ENCODE measurements around the gene SLC18A2. TPM values are rescaled to one million over a fixed set of nuclear protein-coding genes. Genes with fewer than 3 reads are reported as not detected.

Gene SLC18A2
- polyA plus RNA-seq, 1 experiment, result not detected

DNA sequence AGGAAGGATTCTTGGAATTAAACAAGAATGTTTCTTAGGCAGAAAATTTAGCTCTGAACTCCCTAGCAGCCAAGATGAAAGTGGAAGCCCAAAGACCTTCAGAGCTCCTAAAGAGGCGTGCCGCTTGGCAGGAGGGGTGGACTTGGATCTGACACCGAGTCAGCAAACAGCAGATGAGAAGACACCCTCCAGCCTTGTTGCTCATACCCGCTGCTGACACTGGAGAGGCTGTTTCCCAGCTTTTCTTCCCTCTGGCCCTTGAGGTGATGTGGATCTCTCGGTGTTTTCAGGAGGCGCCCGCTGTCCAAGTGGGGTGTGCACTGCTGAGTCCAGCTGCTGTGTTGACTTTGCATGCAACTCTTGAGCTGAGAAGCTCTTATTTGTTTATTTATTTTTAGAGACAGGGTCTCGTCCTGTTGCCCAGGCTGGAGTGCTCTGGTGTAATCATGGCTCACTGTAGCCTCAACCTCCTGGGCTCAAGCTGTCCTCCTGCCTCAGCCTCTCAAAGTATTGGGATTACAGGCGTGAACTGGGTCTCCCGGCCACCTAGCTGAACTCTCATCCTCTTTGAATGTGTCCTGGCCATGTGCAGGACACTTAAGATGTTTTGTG lies 21.5 kb downstream of the SLC18A2 start:
- peaks cover 3% of the 10 kb centered on the region; the same call in 1 of the 2 replicates for H3K27me3 ChIP-seq (ENCODE audit: control insufficient read depth, insufficient read depth, low read length)
- ChIA-PET POLR2A (interaction anchor here (0.6 kb wide), 1 partner anchor 151 kb away, joined by 3 read pairs; no protein-coding TSS in a partner anchor), CTCF (interaction anchor here (1.7 kb wide), 1 partner anchor 57 kb away, joined by 7 read pairs; no protein-coding TSS in a partner anchor)
- no peak for DNase-seq (ENCODE audit: low read depth)
- TF ChIP-seq, protein P1, sequence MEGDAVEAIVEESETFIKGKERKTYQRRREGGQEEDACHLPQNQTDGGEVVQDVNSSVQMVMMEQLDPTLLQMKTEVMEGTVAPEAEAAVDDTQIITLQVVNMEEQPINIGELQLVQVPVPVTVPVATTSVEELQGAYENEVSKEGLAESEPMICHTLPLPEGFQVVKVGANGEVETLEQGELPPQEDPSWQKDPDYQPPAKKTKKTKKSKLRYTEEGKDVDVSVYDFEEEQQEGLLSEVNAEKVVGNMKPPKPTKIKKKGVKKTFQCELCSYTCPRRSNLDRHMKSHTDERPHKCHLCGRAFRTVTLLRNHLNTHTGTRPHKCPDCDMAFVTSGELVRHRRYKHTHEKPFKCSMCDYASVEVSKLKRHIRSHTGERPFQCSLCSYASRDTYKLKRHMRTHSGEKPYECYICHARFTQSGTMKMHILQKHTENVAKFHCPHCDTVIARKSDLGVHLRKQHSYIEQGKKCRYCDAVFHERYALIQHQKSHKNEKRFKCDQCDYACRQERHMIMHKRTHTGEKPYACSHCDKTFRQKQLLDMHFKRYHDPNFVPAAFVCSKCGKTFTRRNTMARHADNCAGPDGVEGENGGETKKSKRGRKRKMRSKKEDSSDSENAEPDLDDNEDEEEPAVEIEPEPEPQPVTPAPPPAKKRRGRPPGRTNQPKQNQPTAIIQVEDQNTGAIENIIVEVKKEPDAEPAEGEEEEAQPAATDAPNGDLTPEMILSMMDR (IDR thresholded peaks at IDR 0.05; ENCODE audit: insufficient read depth, low read depth, low read length), result no peak
- H3K36me3 ChIP-seq (ENCODE audit: control insufficient read depth, insufficient read depth, low read length), result no peaks in the 10 kb centered on the region
- H3K4me3 ChIP-seq (ENCODE audit: low read depth, low read length), result no peak overlapping the region

DNA sequence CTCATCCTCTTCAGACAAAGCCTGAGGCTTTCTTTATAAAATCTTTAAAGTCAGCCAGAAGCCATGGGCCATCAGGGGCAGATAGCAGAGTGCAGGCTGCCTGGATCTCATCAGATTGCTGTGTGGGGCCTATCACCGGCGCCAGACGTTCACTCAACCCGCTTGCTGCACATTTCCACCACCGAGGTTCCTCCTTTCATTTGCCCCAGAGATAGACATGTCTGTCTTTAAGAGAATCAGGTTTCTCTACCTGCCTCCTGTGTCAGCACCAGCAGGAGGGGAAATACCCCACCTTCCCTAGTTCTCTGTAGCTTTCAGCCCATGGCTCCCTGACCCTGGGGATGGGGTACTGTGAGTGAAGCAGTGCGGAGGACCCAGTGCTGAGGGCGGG lies 22.0 kb downstream of the SLC18A2 start:
- Histone ChIP-seq H3K4me3 (ENCODE audit: low read depth, low read length) (no peak overlapping the region), H3K36me3 (ENCODE audit: control insufficient read depth, insufficient read depth, low read length) (no peaks in the 10 kb centered on the region), H3K27me3 (ENCODE audit: control insufficient read depth, insufficient read depth, low read length) (peaks cover 1% of the 10 kb centered on the region; the same call in 1 of the 2 replicates)
- POLR2A ChIA-PET, result no interaction called here
- no peak for DNase-seq (ENCODE audit: low read depth)
- TF ChIP-seq, protein P1 (IDR thresholded peaks at IDR 0.05; ENCODE audit: insufficient read depth, low read depth, low read length), result no peak
- CTCF ChIA-PET, result interaction anchor here (1.7 kb wide), 1 partner anchor 57 kb away, joined by 7 read pairs; no protein-coding TSS in a partner anchor

DNA sequence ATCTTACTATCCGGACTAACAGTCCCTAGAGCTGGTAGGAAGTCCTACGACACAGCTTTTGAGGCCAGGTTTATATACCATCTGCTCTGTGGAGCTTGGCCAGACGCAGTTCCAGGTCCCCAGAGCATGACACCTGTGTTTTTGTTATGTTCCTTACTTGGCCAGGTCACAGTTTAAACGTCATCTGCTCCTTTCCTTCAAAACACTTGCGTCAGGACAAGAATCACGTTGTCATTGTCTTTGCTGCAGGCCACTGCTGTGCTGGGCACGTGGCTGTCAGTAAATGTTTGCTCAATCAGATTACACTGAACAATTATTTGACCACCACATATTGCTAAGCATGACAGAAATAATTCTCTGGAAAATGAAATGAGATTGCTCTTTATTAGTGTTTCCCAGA lies 23.9 kb downstream of the SLC18A2 start:
- ChIA-PET CTCF (no interaction called here), POLR2A (no interaction called here)
- no peaks in the 10 kb centered on the region for H3K36me3 ChIP-seq (ENCODE audit: control insufficient read depth, insufficient read depth, low read length)
- no peak for DNase-seq (ENCODE audit: low read depth)
- H3K27me3 ChIP-seq (ENCODE audit: control insufficient read depth, insufficient read depth, low read length), result peaks cover 1% of the 10 kb centered on the region; the same call in 1 of the 2 replicates
- TF ChIP-seq, protein P1 (IDR thresholded peaks at IDR 0.05; ENCODE audit: insufficient read depth, low read depth, low read length), result no peak
- H3K4me3 ChIP-seq (ENCODE audit: low read depth, low read length), result no peak overlapping the region

DNA sequence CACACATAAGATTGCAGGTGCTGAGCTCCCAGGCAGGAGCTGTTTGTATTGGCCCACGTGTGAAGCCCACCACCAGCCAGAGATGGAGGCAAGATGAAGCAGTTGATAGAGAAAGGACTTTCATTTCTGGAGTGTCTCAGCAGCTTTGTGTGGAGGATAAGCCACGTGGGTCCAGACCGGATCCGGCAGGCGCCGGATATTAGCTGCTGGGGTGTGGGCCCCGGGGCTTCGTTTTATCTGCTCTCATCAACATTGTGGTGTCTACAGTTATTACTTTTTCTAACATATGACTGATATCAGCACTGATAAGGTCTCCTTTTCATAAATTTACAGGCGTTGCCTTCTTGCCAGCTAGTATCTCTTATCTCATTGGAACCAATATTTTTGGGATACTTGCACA lies 25.5 kb downstream of the SLC18A2 start:
- no peak overlapping the region for H3K4me3 ChIP-seq (ENCODE audit: low read depth, low read length)
- TF ChIP-seq, protein P1 (IDR thresholded peaks at IDR 0.05; ENCODE audit: insufficient read depth, low read depth, low read length), result no peak
- ChIA-PET CTCF (interaction anchor here (1.3 to 1.4 kb wide), 2 partner anchors 14 to 50 kb away, joined by 3 to 5 read pairs; no protein-coding TSS in a partner anchor), POLR2A (no interaction called here)
- DNase-seq (ENCODE audit: low read depth), result no peak
- no peaks in the 10 kb centered on the region for H3K36me3 ChIP-seq (ENCODE audit: control insufficient read depth, insufficient read depth, low read length)
- no peaks in the 10 kb centered on the region for H3K27me3 ChIP-seq (ENCODE audit: control insufficient read depth, insufficient read depth, low read length)

DNA sequence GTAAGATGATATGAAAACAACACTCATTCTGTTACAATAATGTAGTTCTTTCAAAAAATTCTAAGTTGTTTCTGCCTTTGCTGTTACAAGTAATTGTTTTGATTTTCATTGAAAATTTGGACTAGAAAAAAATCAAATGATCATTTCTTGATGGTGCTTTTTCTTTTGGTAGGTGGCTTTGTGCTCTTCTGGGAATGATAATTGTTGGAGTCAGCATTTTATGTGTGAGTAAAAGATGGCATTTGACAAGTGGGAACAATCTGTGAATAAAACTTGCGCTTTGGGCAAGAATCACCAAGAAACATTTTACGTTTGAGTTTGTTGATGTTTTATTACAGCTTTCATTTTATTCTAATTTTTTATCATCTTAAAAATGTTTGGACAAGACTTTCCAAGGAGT lies 25.9 kb downstream of the SLC18A2 start:
- CTCF ChIA-PET, result interaction anchor here (1.3 kb wide), 1 partner anchor 50 kb away, joined by 5 read pairs; no protein-coding TSS in a partner anchor
- POLR2A ChIA-PET, result no interaction called here

More for the DNA sequence above, 25.9 kb downstream of the SLC18A2 start:
- Histone ChIP-seq H3K4me3 (ENCODE audit: low read depth, low read length) (no peak overlapping the region), H3K36me3 (ENCODE audit: control insufficient read depth, insufficient read depth, low read length) (no peaks in the 10 kb centered on the region), H3K27me3 (ENCODE audit: control insufficient read depth, insufficient read depth, low read length) (no peaks in the 10 kb centered on the region)
- no peak for DNase-seq (ENCODE audit: low read depth)
- TF ChIP-seq, protein P1 (IDR thresholded peaks at IDR 0.05; ENCODE audit: insufficient read depth, low read depth, low read length), result no peak
